GM23338 (cell line): ENCODE data around the gene MAP2K2. TPM values are rescaled to one million over a fixed set of nuclear protein-coding genes. Genes with fewer than 3 reads are reported as not detected.

Source experiments
- ATAC-seq: fragments of 200-7000 bp; cut with Tn5 transposase; 3 replicates; pipeline ENCODE4 v1.9.1; 2020
- DNase-seq: peaks from one replicate; pipeline ENCODE4 v3.0.0-alpha.2; 2015; ENCODE audit warnings: low spot score
- H2AFZ ChIP-seq: fragments of 200-600 bp; sonication (generic); 2 replicates; pipeline ENCODE4 v1.8.0; 2016; ENCODE audit warnings: antibody characterized with exemption, mild to moderate bottlenecking, moderate library complexity
- H3F3A ChIP-seq: fragments of 200-600 bp; sonication (generic); replicated peaks from 2 replicates; pipeline ENCODE4 v1.8.0; 2017; ENCODE audit warnings: antibody characterized with exemption, mixed run types, low read depth
- H3K27ac ChIP-seq: fragments of 200-600 bp; sonication (generic); 2 replicates; pipeline ENCODE4 v1.6.1; 2016; ENCODE audit warnings: low read depth
- H3K27me3 ChIP-seq: fragments of 200-600 bp; sonication (generic); 2 replicates; pipeline ENCODE4 v1.8.0; 2016; ENCODE audit warnings: mild to moderate bottlenecking, mixed run types, moderate library complexity; ENCODE audit not compliant: insufficient read depth
- H3K36me3 ChIP-seq: fragments of 200-600 bp; sonication (generic); 2 replicates; pipeline ENCODE4 v1.8.0; 2016; ENCODE audit warnings: mild to moderate bottlenecking; ENCODE audit not compliant: insufficient read depth
- H3K4me1 ChIP-seq: fragments of 200-600 bp; sonication (generic); 2 replicates; pipeline ENCODE4 v1.8.0; 2016; ENCODE audit warnings: mild to moderate bottlenecking, moderate library complexity; ENCODE audit not compliant: insufficient read depth
- H3K4me2 ChIP-seq: fragments of 200-600 bp; sonication (generic); 2 replicates; pipeline ENCODE4 v1.7.1; 2017; ENCODE audit warnings: mixed run types
- H3K4me3 ChIP-seq: fragments of 200-600 bp; sonication (generic); 2 replicates; pipeline ENCODE4 v1.6.1; 2016; ENCODE audit warnings: mixed run types
- H3K79me2 ChIP-seq: fragments of 200-600 bp; sonication (generic); replicated peaks from 2 replicates; pipeline ENCODE4 v1.8.0; 2017; ENCODE audit warnings: mild to moderate bottlenecking; ENCODE audit not compliant: insufficient read depth
- H3K9me2 ChIP-seq: fragments of 200-600 bp; sonication (generic); 2 replicates; pipeline ENCODE4 v1.8.0; 2017; ENCODE audit not compliant: insufficient read depth
- H4K20me1 ChIP-seq: fragments of 200-600 bp; sonication (generic); replicated peaks from 2 replicates; pipeline ENCODE4 v1.8.0; 2017; ENCODE audit warnings: mild to moderate bottlenecking; ENCODE audit not compliant: insufficient read depth
- H3K27ac Mint-ChIP-seq: 2 replicates; pipeline ENCODE4 v1.8.0; 2020; ENCODE audit warnings: inconsistent platforms, mild to moderate bottlenecking, moderate library complexity, mixed read lengths
- H3K27me3 Mint-ChIP-seq: 3 replicates; pipeline ENCODE4 v1.8.0; 2022; ENCODE audit warnings: low read depth, mild to moderate bottlenecking, moderate library complexity, mixed read lengths, inconsistent platforms; ENCODE audit not compliant: insufficient read depth, poor library complexity
- H3K36me3 Mint-ChIP-seq: 3 replicates; pipeline ENCODE4 v1.8.0; 2021; ENCODE audit warnings: low read depth, mild to moderate bottlenecking, inconsistent platforms, moderate library complexity, mixed read lengths
- H3K4me1 Mint-ChIP-seq: 3 replicates; pipeline ENCODE4 v1.8.0; 2020; ENCODE audit warnings: mild to moderate bottlenecking, inconsistent platforms, mixed read lengths
- H3K4me3 Mint-ChIP-seq: 3 replicates; pipeline ENCODE4 v1.8.0; 2021; ENCODE audit warnings: moderate library complexity, mild to moderate bottlenecking, inconsistent platforms, mixed read lengths
- H3K9me3 Mint-ChIP-seq: 3 replicates; pipeline ENCODE4 v1.8.0; 2020; ENCODE audit warnings: moderate library complexity, mild to moderate bottlenecking, inconsistent platforms, mixed read lengths
- CREB1 ChIP-seq: fragments of 250-450 bp; sonication (Bioruptor Pico); IDR thresholded peaks from 2 replicates; pipeline ENCODE4 v1.5.0; 2020; ENCODE audit warnings: low read depth, mild to moderate bottlenecking, moderate library complexity
- EZH2 ChIP-seq: fragments of 200-600 bp; sonication (generic); IDR thresholded peaks from one replicate; pipeline ENCODE4 v1.8.0; 2017; ENCODE audit warnings: antibody characterized with exemption, mild to moderate bottlenecking, low read depth; ENCODE audit not compliant: unreplicated experiment
- EZH2phosphoT487 ChIP-seq: fragments of 200-600 bp; sonication (generic); IDR thresholded peaks from one replicate; pipeline ENCODE4 v1.8.1; 2018; ENCODE audit warnings: antibody characterized with exemption; ENCODE audit not compliant: unreplicated experiment
- JUNB ChIP-seq: IDR thresholded peaks from one replicate; pipeline ENCODE4 v1.6.1; 2016; ENCODE audit warnings: antibody characterized with exemption; ENCODE audit not compliant: unreplicated experiment
- POLR2AphosphoS5 ChIP-seq: IDR thresholded peaks from 2 replicates; pipeline ENCODE4 v1.6.1; 2016; ENCODE audit warnings: antibody characterized with exemption, low read depth
- STAT1 ChIP-seq: IDR thresholded peaks from one replicate; pipeline ENCODE4 v1.6.1; 2016; ENCODE audit warnings: antibody characterized with exemption; ENCODE audit not compliant: unreplicated experiment
- ZNF114 ChIP-seq: fragments of 250-450 bp; sonication (Bioruptor Pico); IDR thresholded peaks from 2 replicates; pipeline ENCODE4 v1.5.0; 2020; ENCODE audit warnings: mild to moderate bottlenecking, moderate library complexity
- ZNF331 ChIP-seq: fragments of 250-450 bp; sonication (Bioruptor Pico); IDR thresholded peaks from 2 replicates; pipeline ENCODE4 v1.5.0; 2020; ENCODE audit warnings: low read depth, mild to moderate bottlenecking, moderate library complexity
- polyA plus RNA-seq: library from polyadenylated mRNA; unstranded; fragments of >200 nt; fragmentation: Nextera tagmentation; extraction: Ambion mirVana; gene quantifications from 2 replicates; pipeline ENCODE4 v1.2.1, GENCODE V29; 2016
- total RNA-seq: library from RNA; depleted of rRNA; stranded (reverse); fragments of >200 nt; shearing (Covaris generic); gene quantifications from 2 replicates; pipeline ENCODE4 v1.2.3, GENCODE V29; 2014
- TF ChIP-seq, protein P1 (sequence below): IDR thresholded peaks from one replicate; pipeline ENCODE4 v1.6.1; 2018; ENCODE audit warnings: antibody characterized with exemption; ENCODE audit not compliant: unreplicated experiment
- TF ChIP-seq, protein P2 (sequence below): IDR thresholded peaks from 2 replicates; pipeline ENCODE4 v1.6.1; 2016; ENCODE audit warnings: antibody characterized with exemption
- TF ChIP-seq, protein P3 (sequence below), 2 experiments: fragments of 200-600 bp in 1 of 2; sonication (generic) in 1 of 2; conservative IDR thresholded peaks; 2 replicates each; pipeline versions ENCODE4 v1.5.1 to v1.6.1; 2016 to 2017; ENCODE audit warnings: antibody characterized with exemption in 2 of 2, low read depth in 2 of 2, mild to moderate bottlenecking in 2 of 2, moderate library complexity in 1 of 2
- TF ChIP-seq, protein P4 (sequence below): fragments of 250-450 bp; sonication (Bioruptor Pico); IDR thresholded peaks from 2 replicates; pipeline ENCODE4 v1.5.0; 2020; ENCODE audit warnings: mild to moderate bottlenecking, moderate library complexity

The MAP2K2 gene
- total and polyA plus RNA-seq, 2 experiments from 2014 or later = 99.7 to 151 TPM

DNA sequence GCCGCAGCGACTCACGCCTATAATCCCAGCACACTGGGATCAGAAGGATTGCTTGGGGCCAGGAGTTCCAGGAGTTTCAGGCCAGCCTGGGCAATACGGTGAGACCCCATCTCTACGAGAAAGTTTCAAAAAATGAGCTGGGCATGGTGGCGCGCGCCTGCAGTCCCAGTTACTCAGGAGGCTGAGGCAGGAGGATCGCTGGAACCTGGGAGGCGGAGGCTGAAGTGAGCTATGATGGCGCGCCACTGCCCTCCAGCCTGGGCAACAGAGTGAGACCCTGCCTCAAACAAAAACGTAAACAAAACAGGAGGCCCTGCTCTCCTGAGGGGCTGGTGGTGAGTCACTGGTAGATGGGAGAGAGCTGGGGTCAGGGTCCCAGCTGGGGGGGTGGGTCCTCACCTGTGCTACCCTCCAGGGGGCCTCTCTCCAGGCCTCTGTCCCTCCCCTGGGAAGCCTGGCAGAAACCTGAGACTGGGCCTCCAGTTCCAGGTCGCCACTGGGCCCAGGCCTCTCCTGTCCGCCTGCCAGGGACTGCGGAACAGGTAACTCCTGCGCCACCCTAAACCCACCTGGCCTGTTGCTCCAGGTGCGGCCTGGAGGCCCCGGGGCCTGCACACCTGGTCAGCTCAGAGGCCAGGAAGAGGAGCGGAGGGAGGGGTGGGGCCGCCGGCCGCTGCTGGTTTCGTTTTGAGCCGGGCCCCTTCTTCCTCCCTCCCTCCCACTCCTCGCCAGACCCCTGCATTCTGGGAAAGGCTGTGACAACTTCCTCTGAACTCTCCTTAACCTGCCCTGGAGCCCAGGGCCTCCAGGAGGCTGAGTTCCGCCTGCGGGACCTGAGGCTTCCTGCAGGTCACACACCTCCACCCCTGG is 40.0 kb downstream of the MAP2K2 start (continued):
- TF ChIP-seq EZH2phosphoT487 = no peak
- no peak for TF ChIP-seq EZH2
- TF ChIP-seq, protein P1, sequence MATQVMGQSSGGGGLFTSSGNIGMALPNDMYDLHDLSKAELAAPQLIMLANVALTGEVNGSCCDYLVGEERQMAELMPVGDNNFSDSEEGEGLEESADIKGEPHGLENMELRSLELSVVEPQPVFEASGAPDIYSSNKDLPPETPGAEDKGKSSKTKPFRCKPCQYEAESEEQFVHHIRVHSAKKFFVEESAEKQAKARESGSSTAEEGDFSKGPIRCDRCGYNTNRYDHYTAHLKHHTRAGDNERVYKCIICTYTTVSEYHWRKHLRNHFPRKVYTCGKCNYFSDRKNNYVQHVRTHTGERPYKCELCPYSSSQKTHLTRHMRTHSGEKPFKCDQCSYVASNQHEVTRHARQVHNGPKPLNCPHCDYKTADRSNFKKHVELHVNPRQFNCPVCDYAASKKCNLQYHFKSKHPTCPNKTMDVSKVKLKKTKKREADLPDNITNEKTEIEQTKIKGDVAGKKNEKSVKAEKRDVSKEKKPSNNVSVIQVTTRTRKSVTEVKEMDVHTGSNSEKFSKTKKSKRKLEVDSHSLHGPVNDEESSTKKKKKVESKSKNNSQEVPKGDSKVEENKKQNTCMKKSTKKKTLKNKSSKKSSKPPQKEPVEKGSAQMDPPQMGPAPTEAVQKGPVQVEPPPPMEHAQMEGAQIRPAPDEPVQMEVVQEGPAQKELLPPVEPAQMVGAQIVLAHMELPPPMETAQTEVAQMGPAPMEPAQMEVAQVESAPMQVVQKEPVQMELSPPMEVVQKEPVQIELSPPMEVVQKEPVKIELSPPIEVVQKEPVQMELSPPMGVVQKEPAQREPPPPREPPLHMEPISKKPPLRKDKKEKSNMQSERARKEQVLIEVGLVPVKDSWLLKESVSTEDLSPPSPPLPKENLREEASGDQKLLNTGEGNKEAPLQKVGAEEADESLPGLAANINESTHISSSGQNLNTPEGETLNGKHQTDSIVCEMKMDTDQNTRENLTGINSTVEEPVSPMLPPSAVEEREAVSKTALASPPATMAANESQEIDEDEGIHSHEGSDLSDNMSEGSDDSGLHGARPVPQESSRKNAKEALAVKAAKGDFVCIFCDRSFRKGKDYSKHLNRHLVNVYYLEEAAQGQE = no peak

DNA sequence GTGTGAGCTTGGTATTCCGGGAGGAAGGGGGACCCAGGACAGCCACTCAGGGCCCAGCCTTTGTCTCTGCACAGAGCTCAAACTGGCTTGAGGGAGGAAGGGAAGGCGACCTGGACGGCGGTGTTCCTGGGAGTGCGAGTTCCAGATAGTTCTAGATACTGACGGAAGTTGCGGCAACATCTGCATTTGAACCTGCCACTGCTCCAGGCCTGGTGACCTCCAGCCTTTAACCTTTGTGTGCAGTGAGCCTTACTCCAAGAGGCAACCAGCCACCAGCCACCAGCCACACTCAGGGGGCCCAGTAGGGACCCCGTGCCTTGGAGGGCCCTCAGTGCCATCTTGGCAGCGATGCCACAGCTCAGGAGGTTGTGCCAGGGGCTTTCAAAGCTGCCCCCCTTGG is 41.8 kb downstream of the MAP2K2 start:
- Histone ChIP-seq H2AFZ (no peak overlapping the region), H3F3A (peaks cover 8% of the 10 kb centered on the region; the same call in 1 of the 2 replicates), H3K9me2 (no peaks in the 10 kb centered on the region), H3K36me3 (no peaks in the 10 kb centered on the region), H3K27ac (no peak overlapping the region), H3K79me2 (no peaks in the 10 kb centered on the region), H3K4me3 (no peak overlapping the region), H4K20me1 (no peaks in the 10 kb centered on the region), H3K4me2 (no peak overlapping the region), H3K4me1 (peaks cover 14% of the 10 kb centered on the region), H3K27me3 (no peaks in the 10 kb centered on the region)
- 0 out of 3 replicates have a peak, but pooled peaks have one; percentile 4 for ATAC-seq
- no peaks in the 10 kb centered on the region for H3K9me3 Mint-ChIP-seq
- H3K27me3 Mint-ChIP-seq = peaks cover 8% of the 10 kb centered on the region
- no peak overlapping the region for H3K4me3 Mint-ChIP-seq
- DNase-seq = no peak
- no peaks in the 10 kb centered on the region for H3K36me3 Mint-ChIP-seq
- no peak overlapping the region for H3K27ac Mint-ChIP-seq
- peaks cover 8% of the 10 kb centered on the region for H3K4me1 Mint-ChIP-seq
- TF ChIP-seq STAT1 (no peak), ZNF114 (CRISPR knock-in tag) (no peak), ZNF331 (CRISPR knock-in tag) (no peak), JUNB (no peak), POLR2AphosphoS5 (no peak), EZH2phosphoT487 (no peak), CREB1 (CRISPR knock-in tag) (no peak)
- TF ChIP-seq, protein P2, sequence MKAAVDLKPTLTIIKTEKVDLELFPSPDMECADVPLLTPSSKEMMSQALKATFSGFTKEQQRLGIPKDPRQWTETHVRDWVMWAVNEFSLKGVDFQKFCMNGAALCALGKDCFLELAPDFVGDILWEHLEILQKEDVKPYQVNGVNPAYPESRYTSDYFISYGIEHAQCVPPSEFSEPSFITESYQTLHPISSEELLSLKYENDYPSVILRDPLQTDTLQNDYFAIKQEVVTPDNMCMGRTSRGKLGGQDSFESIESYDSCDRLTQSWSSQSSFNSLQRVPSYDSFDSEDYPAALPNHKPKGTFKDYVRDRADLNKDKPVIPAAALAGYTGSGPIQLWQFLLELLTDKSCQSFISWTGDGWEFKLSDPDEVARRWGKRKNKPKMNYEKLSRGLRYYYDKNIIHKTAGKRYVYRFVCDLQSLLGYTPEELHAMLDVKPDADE = no peak
- TF ChIP-seq, protein P3, sequence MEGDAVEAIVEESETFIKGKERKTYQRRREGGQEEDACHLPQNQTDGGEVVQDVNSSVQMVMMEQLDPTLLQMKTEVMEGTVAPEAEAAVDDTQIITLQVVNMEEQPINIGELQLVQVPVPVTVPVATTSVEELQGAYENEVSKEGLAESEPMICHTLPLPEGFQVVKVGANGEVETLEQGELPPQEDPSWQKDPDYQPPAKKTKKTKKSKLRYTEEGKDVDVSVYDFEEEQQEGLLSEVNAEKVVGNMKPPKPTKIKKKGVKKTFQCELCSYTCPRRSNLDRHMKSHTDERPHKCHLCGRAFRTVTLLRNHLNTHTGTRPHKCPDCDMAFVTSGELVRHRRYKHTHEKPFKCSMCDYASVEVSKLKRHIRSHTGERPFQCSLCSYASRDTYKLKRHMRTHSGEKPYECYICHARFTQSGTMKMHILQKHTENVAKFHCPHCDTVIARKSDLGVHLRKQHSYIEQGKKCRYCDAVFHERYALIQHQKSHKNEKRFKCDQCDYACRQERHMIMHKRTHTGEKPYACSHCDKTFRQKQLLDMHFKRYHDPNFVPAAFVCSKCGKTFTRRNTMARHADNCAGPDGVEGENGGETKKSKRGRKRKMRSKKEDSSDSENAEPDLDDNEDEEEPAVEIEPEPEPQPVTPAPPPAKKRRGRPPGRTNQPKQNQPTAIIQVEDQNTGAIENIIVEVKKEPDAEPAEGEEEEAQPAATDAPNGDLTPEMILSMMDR (conservative IDR thresholded peaks at IDR 0.05; ENCODE audit: low read depth in 2 of 2) = no peak
- TF ChIP-seq, protein P4, sequence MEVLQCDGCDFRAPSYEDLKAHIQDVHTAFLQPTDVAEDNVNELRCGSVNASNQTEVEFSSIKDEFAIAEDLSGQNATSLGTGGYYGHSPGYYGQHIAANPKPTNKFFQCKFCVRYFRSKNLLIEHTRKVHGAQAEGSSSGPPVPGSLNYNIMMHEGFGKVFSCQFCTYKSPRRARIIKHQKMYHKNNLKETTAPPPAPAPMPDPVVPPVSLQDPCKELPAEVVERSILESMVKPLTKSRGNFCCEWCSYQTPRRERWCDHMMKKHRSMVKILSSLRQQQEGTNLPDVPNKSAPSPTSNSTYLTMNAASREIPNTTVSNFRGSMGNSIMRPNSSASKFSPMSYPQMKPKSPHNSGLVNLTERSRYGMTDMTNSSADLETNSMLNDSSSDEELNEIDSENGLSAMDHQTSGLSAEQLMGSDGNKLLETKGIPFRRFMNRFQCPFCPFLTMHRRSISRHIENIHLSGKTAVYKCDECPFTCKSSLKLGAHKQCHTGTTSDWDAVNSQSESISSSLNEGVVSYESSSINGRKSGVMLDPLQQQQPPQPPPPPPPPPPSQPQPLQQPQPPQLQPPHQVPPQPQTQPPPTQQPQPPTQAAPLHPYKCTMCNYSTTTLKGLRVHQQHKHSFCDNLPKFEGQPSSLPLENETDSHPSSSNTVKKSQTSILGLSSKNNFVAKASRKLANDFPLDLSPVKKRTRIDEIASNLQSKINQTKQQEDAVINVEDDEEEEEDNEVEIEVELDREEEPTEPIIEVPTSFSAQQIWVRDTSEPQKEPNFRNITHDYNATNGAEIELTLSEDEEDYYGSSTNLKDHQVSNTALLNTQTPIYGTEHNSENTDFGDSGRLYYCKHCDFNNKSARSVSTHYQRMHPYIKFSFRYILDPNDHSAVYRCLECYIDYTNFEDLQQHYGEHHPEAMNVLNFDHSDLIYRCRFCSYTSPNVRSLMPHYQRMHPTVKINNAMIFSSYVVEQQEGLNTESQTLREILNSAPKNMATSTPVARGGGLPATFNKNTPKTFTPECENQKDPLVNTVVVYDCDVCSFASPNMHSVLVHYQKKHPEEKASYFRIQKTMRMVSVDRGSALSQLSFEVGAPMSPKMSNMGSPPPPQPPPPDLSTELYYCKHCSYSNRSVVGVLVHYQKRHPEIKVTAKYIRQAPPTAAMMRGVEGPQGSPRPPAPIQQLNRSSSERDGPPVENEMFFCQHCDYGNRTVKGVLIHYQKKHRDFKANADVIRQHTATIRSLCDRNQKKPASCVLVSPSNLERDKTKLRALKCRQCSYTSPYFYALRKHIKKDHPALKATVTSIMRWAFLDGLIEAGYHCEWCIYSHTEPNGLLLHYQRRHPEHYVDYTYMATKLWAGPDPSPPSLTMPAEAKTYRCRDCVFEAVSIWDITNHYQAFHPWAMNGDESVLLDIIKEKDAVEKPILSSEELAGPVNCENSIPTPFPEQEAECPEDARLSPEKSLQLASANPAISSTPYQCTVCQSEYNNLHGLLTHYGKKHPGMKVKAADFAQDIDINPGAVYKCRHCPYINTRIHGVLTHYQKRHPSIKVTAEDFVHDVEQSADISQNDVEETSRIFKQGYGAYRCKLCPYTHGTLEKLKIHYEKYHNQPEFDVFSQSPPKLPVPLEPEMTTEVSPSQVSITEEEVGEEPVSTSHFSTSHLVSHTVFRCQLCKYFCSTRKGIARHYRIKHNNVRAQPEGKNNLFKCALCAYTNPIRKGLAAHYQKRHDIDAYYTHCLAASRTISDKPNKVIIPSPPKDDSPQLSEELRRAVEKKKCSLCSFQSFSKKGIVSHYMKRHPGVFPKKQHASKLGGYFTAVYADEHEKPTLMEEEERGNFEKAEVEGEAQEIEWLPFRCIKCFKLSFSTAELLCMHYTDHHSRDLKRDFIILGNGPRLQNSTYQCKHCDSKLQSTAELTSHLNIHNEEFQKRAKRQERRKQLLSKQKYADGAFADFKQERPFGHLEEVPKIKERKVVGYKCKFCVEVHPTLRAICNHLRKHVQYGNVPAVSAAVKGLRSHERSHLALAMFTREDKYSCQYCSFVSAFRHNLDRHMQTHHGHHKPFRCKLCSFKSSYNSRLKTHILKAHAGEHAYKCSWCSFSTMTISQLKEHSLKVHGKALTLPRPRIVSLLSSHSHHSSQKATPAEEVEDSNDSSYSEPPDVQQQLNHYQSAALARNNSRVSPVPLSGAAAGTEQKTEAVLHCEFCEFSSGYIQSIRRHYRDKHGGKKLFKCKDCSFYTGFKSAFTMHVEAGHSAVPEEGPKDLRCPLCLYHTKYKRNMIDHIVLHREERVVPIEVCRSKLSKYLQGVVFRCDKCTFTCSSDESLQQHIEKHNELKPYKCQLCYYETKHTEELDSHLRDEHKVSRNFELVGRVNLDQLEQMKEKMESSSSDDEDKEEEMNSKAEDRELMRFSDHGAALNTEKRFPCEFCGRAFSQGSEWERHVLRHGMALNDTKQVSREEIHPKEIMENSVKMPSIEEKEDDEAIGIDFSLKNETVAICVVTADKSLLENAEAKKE (CRISPR knock-in tag) = no peak
